GM12878 (cell line): ENCODE measurements around the gene CASK. TPM values are rescaled to one million over a fixed set of nuclear protein-coding genes. Genes with fewer than 3 reads are reported as not detected.

Source experiments
- ATAC-seq: fragments of 200-7000 bp; cut with Tn5 transposase; 3 replicates; pipeline ENCODE4 v1.9.1; 2020; ENCODE audit warnings: mild to moderate bottlenecking, moderate library complexity
- BruUV-seq: library from RNA; stranded (reverse); fragments of 400-500 nt; replicated peaks from 2 replicates; lab custom pipeline; 2021; lab: Mats Ljungman, UMichigan
- CTCF ChIA-PET: fragments of 300-600 bp; sonication (Branson Sonifier 250); formaldehyde crosslinking; extraction: SDS; loops from one replicate; lab custom pipeline; 2021; ENCODE audit warnings: inconsistent platforms; lab: Yijun Ruan, JAX
- POLR2A ChIA-PET: fragments of 350-600 bp; formaldehyde crosslinking; extraction: SDS; loops from one replicate; lab custom pipeline; 2021; ENCODE audit warnings: inconsistent platforms; lab: Charles Lee
- RAD21 ChIA-PET: fragments of 300-600 bp; sonication (Branson Sonifier 250); formaldehyde crosslinking; loops from one replicate; lab custom pipeline; 2023; ENCODE audit warnings: antibody characterized with exemption; ENCODE audit not compliant: unreplicated experiment; lab: Charles Lee
- SMC1A ChIA-PET: fragments of 300-600 bp; sonication (Branson Sonifier 250); formaldehyde crosslinking; loops from one replicate; lab custom pipeline; 2023; ENCODE audit not compliant: unreplicated experiment, uncharacterized antibody; lab: Charles Lee
- DNase-seq: peaks from one replicate; pipeline ENCODE4 v3.0.0-alpha.2; 2011; ENCODE audit warnings: low read depth, low spot score
- FAIRE-seq: peaks from 3 replicates; lab custom pipeline; 2011; peaks lifted over from hg19 to GRCh38; lab: Jason Lieb, UNC
- H2AFZ ChIP-seq: 2 replicates; pipeline ENCODE4 v1.6.0; 2011; ENCODE audit warnings: low read depth, low read length, control low read depth; ENCODE audit not compliant: control insufficient read depth
- H3K27ac ChIP-seq: 2 replicates; pipeline ENCODE4 v1.5.1; 2011; ENCODE audit warnings: control low read depth; ENCODE audit not compliant: control insufficient read depth, insufficient read depth
- H3K27me3 ChIP-seq, 2 experiments: replicated peaks in 1 of 2; 2 replicates each; pipeline versions ENCODE4 v1.6.0 to v1.6.1; 2011; ENCODE audit warnings: low read length in 1 of 2; ENCODE audit not compliant: control insufficient read depth in 2 of 2, insufficient read depth in 2 of 2
- H3K36me3 ChIP-seq, 2 experiments: 2 replicates each; pipeline ENCODE4 v1.5.1; 2011; ENCODE audit warnings: low read length in 1 of 2; ENCODE audit not compliant: control insufficient read depth in 2 of 2, insufficient read depth in 2 of 2
- H3K4me1 ChIP-seq: 2 replicates; pipeline ENCODE4 v1.6.1; 2011; ENCODE audit warnings: mild to moderate bottlenecking, low read length, moderate library complexity, mixed read lengths; ENCODE audit not compliant: control insufficient read depth, insufficient read depth
- H3K4me2 ChIP-seq: 2 replicates; pipeline ENCODE4 v1.6.0; 2011; ENCODE audit warnings: control low read depth; ENCODE audit not compliant: control insufficient read depth, insufficient read depth
- H3K4me3 ChIP-seq: fragments of 200-600 bp; sonication (generic); 2 replicates; pipeline ENCODE4 v1.5.1; 2016
- H3K79me2 ChIP-seq: 2 replicates; pipeline ENCODE4 v1.6.0; 2011; ENCODE audit warnings: low read length; ENCODE audit not compliant: control insufficient read depth, insufficient read depth
- H3K9ac ChIP-seq: 2 replicates; pipeline ENCODE4 v1.8.0; 2011; ENCODE audit warnings: low read length, control low read depth, mixed read lengths; ENCODE audit not compliant: control insufficient read depth, insufficient read depth
- H3K9me3 ChIP-seq: replicated peaks from 3 replicates; pipeline ENCODE4 v1.5.1; 2011; ENCODE audit warnings: mild to moderate bottlenecking, low read length; ENCODE audit not compliant: control insufficient read depth, insufficient read depth
- H4K20me1 ChIP-seq: 2 replicates; pipeline ENCODE4 v1.6.0; 2011; ENCODE audit not compliant: control insufficient read depth, insufficient read depth
- EZH2 ChIP-seq: IDR thresholded peaks from 2 replicates; pipeline ENCODE4 v1.6.1; 2012; ENCODE audit warnings: low read depth, mild to moderate bottlenecking, control low read depth, inconsistent platforms, low read length, borderline replicate concordance; ENCODE audit not compliant: control insufficient read depth
- HDAC2 ChIP-seq: fragments of 200-600 bp; sonication (generic); IDR thresholded peaks from 2 replicates; pipeline ENCODE4 v1.6.1; 2017
- MYC ChIP-seq: IDR thresholded peaks from 2 replicates; pipeline ENCODE4 v1.6.1; 2011; ENCODE audit warnings: mild to moderate bottlenecking, low read length, moderate library complexity, inconsistent platforms; ENCODE audit not compliant: insufficient read depth, insufficient replicate concordance, insufficient read length, severe bottlenecking
- NR2C2 ChIP-seq: IDR thresholded peaks from 2 replicates; pipeline ENCODE4 v1.6.1; 2011; ENCODE audit warnings: borderline replicate concordance, low read depth; ENCODE audit not compliant: control insufficient read depth, insufficient read length
- NRF1 ChIP-seq: conservative IDR thresholded peaks from 2 replicates; pipeline ENCODE4 v1.6.1; 2011; ENCODE audit warnings: mild to moderate bottlenecking, low read depth, low read length, improper control_type of control experiment
- SREBF1 ChIP-seq: IDR thresholded peaks from 2 replicates; pipeline ENCODE4 v1.6.1; 2012; ENCODE audit warnings: mild to moderate bottlenecking, low read length
- YY1 ChIP-seq: IDR thresholded peaks from 2 replicates; pipeline ENCODE4 v1.6.1; 2011; ENCODE audit warnings: low read depth, mild to moderate bottlenecking, low read length
- ZNF217 ChIP-seq: fragments of 450-650 bp; IDR thresholded peaks from 2 replicates; pipeline ENCODE4 v1.6.1; 2017; ENCODE audit warnings: antibody characterized with exemption, mild to moderate bottlenecking
- ZNF384 ChIP-seq: IDR thresholded peaks from 2 replicates; pipeline ENCODE4 v1.6.1; 2012; ENCODE audit warnings: low read depth, mild to moderate bottlenecking, low read length, improper control_type of control experiment, borderline replicate concordance
- WGBS: methylation state at CpG from one replicate; pipeline ENCODE4 v1.1.6; 2016; ENCODE audit warnings: low lambda C conversion rate; ENCODE audit not compliant: insufficient replicate concordance, insufficient coverage; ENCODE audit errors: missing lambda C conversion rate; 5-methylcytosine and 5-hydroxymethylcytosine counted together
- in situ Hi-C: fragments of 300-500 bp; cut with MboI; formaldehyde crosslinking; loops from 9 replicates; pipeline ENCODE4 v1.14.3; 2018; ENCODE audit warnings: mixed read lengths
- intact Hi-C: fragments of 100-400 bp; cut with micrococcal nuclease; formaldehyde crosslinking; loops from one replicate; pipeline ENCODE4 v1.14.2; 2022; ENCODE audit not compliant: unreplicated experiment
- polyA plus RNA-seq, 11 experiments: library from polyadenylated mRNA; depleted of rRNA in 4 of 11; unstranded in 6 of 11; stranded (reverse) in 5 of 11; fragments of >200 nt; fragmentation: Nextera tagmentation in 4 of 11; fragmentation: Illumina TruSeq in 1 of 11; extraction: Ambion mirVana in 4 of 11; extraction: Trizol in 1 of 11; gene quantifications; 1 replicate in 1 of 11; 2 replicates in 10 of 11; pipeline versions ENCODE4 v1.2.1 to v1.2.3, GENCODE V29; 2011 to 2016; ENCODE audit warnings: inconsistent platforms in 2 of 11, missing spikeins in 2 of 11, low read depth in 1 of 11
- total RNA-seq, 4 experiments: library from RNA; depleted of rRNA in 3 of 4; stranded (reverse); fragments of >200 nt in 3 of 4; fragmentation: Illumina TruSeq in 1 of 4; extraction: Trizol in 1 of 4; gene quantifications; 2 replicates each; pipeline versions ENCODE4 v1.2.1 to v1.2.3, GENCODE V29; 2013 to 2021
- TF ChIP-seq, protein P1 (sequence below): fragments of 450-650 bp; IDR thresholded peaks from 2 replicates; pipeline ENCODE4 v1.6.1; 2017; ENCODE audit warnings: low read depth, mild to moderate bottlenecking, moderate library complexity
- TF ChIP-seq, protein P2 (sequence below): fragments of 450-650 bp; formaldehyde crosslinking; IDR thresholded peaks from 2 replicates; pipeline ENCODE4 v1.4.0; 2020; ENCODE audit warnings: mild to moderate bottlenecking, moderate library complexity
- TF ChIP-seq, protein P3 (sequence below): IDR thresholded peaks from 2 replicates; pipeline ENCODE4 v1.6.1; 2011; ENCODE audit warnings: mild to moderate bottlenecking, low read depth, low read length, moderate library complexity; ENCODE audit not compliant: insufficient replicate concordance
- TF ChIP-seq, protein P4 (sequence below): fragments of 450-650 bp; IDR thresholded peaks from 2 replicates; pipeline ENCODE4 v1.6.1; 2017; ENCODE audit warnings: borderline replicate concordance

CASK gene
- total and polyA plus RNA-seq, 10 of the 15 experiments (the other 5 are each of a cell fraction or from before 2014, with no cell fraction given) = 0.60 to 45.9 (median 4.8) TPM

DNA sequence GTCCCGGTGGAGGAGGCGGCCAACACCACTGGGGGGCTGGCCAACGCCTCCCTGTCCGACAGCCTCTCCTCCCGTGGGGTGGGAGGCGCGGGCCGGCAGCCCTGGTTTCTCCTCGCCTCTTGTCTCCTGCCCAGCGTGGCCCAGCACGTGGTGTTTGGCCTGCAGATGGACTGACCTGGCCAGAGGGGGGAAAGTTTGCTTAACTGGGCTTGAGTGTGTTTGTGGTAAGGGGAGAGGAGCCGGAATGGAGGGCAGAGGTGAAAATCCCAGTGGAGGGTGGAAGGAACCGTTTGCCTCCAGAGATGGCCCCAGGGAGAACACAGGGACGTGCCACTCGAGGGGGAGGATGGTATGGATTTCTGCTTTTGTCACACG, 448.6 kb downstream of the CASK start:
- H3K27ac ChIP-seq = no peak overlapping the region
- no TSS peak for BruUV-seq
- in situ Hi-C loops = no loop called here
- ChIA-PET SMC1A (no interaction called here), POLR2A (no interaction called here), CTCF (no interaction called here), RAD21 (no interaction called here)
- no peak overlapping the region for H3K4me2 ChIP-seq
- H2AFZ ChIP-seq = no peak overlapping the region
- no peaks in the 10 kb centered on the region for H3K4me1 ChIP-seq
- H3K79me2 ChIP-seq = no peaks in the 10 kb centered on the region
- DNase-seq (no peak), ATAC-seq (no peak), FAIRE-seq (no peak)
- no peak overlapping the region for H3K9ac ChIP-seq
- H3K36me3 ChIP-seq = no peaks in the 10 kb centered on the region
- no peak overlapping the region for H3K4me3 ChIP-seq
- intact Hi-C loops = no loop called here
- WGBS = 68% methylated on average over 16 of the region's 16 CpGs
- H3K9me3 ChIP-seq = no peaks in the 10 kb centered on the region
- H4K20me1 ChIP-seq = no peaks in the 10 kb centered on the region
- no peaks in the 10 kb centered on the region; a peak in 1 of 4 replicates for H3K27me3 ChIP-seq
- no peak for TF ChIP-seq ZNF384
- TF ChIP-seq, protein P1, sequence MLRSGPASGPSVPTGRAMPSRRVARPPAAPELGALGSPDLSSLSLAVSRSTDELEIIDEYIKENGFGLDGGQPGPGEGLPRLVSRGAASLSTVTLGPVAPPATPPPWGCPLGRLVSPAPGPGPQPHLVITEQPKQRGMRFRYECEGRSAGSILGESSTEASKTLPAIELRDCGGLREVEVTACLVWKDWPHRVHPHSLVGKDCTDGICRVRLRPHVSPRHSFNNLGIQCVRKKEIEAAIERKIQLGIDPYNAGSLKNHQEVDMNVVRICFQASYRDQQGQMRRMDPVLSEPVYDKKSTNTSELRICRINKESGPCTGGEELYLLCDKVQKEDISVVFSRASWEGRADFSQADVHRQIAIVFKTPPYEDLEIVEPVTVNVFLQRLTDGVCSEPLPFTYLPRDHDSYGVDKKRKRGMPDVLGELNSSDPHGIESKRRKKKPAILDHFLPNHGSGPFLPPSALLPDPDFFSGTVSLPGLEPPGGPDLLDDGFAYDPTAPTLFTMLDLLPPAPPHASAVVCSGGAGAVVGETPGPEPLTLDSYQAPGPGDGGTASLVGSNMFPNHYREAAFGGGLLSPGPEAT = no peak
- TF ChIP-seq EZH2 = no peak
- TF ChIP-seq, protein P2, sequence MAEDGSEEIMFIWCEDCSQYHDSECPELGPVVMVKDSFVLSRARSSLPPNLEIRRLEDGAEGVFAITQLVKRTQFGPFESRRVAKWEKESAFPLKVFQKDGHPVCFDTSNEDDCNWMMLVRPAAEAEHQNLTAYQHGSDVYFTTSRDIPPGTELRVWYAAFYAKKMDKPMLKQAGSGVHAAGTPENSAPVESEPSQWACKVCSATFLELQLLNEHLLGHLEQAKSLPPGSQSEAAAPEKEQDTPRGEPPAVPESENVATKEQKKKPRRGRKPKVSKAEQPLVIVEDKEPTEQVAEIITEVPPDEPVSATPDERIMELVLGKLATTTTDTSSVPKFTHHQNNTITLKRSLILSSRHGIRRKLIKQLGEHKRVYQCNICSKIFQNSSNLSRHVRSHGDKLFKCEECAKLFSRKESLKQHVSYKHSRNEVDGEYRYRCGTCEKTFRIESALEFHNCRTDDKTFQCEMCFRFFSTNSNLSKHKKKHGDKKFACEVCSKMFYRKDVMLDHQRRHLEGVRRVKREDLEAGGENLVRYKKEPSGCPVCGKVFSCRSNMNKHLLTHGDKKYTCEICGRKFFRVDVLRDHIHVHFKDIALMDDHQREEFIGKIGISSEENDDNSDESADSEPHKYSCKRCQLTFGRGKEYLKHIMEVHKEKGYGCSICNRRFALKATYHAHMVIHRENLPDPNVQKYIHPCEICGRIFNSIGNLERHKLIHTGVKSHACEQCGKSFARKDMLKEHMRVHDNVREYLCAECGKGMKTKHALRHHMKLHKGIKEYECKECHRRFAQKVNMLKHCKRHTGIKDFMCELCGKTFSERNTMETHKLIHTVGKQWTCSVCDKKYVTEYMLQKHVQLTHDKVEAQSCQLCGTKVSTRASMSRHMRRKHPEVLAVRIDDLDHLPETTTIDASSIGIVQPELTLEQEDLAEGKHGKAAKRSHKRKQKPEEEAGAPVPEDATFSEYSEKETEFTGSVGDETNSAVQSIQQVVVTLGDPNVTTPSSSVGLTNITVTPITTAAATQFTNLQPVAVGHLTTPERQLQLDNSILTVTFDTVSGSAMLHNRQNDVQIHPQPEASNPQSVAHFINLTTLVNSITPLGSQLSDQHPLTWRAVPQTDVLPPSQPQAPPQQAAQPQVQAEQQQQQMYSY = no peak
- no peak for TF ChIP-seq NRF1
- TF ChIP-seq, protein P3, sequence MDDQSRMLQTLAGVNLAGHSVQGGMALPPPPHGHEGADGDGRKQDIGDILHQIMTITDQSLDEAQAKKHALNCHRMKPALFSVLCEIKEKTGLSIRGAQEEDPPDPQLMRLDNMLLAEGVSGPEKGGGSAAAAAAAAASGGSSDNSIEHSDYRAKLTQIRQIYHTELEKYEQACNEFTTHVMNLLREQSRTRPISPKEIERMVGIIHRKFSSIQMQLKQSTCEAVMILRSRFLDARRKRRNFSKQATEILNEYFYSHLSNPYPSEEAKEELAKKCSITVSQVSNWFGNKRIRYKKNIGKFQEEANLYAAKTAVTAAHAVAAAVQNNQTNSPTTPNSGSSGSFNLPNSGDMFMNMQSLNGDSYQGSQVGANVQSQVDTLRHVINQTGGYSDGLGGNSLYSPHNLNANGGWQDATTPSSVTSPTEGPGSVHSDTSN = no peak
- no peak for TF ChIP-seq HDAC2
- TF ChIP-seq, protein P4, sequence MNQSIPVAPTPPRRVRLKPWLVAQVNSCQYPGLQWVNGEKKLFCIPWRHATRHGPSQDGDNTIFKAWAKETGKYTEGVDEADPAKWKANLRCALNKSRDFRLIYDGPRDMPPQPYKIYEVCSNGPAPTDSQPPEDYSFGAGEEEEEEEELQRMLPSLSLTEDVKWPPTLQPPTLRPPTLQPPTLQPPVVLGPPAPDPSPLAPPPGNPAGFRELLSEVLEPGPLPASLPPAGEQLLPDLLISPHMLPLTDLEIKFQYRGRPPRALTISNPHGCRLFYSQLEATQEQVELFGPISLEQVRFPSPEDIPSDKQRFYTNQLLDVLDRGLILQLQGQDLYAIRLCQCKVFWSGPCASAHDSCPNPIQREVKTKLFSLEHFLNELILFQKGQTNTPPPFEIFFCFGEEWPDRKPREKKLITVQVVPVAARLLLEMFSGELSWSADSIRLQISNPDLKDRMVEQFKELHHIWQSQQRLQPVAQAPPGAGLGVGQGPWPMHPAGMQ = no peak
- TF ChIP-seq NR2C2 = no peak
- TF ChIP-seq ZNF217 = no peak
- no peak for TF ChIP-seq SREBF1
- no peak for TF ChIP-seq MYC
- no peak for TF ChIP-seq YY1
